Activated CD4-positive, alpha-beta T cell treated with anti-CD3 and anti-CD28 coated beads for 4 hours (primary cell): ENCODE measurements around the gene APC2.
"Not testable (repeated sequence)": the region's sequence is repeated elsewhere in the genome, so short reads cannot be mapped to it uniquely, and the experiment has no call there.

Source experiments
- DNase-seq, 2 donors: peaks; one replicate each; pipeline ENCODE4 v3.0.0-alpha.2; 2020

Gene APC2

GRCh38 chr19:1514295-1514661, 64.4 kb downstream of the APC2 start:
- DNase-seq = no peak

- no peak for DNase-seq
Observed at GRCh38 chr19:1514986-1515721, 65.2 kb downstream of the APC2 start.

- no peak for DNase-seq
Observed at GRCh38 chr19:1516395-1516753, 66.5 kb downstream of the APC2 start.

DNA sequence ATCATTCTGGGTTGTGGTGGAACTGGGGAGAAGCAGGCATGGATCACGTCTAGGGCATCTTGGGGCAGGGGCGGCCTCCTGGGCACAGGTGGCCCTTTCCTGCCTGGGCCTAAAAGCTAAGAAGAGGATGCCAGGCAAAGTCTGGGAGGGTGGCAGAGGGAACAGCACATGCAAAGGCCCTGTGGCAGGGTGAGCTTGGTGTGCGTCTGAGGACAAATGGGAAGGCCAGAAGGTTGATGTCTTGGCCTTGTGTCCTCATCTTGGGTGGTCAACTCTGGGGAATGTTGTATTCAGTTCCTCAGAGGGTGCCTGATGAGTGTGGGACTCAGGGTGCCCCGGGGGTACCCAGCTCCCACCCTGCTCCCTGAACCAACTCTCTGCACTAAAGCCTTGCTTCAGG, 68.5 kb downstream of the APC2 start:
- DNase-seq = no peak

- DNase-seq = not testable (repeated sequence)
Observed at GRCh38 chr19:1519802-1520201, 69.9 kb downstream of the APC2 start.

GRCh38 chr19:1520203-1520780, 70.4 kb downstream of the APC2 start:
- no peak for DNase-seq

- no peak for DNase-seq
Observed at GRCh38 chr19:1521636-1522035, 71.7 kb downstream of the APC2 start.

DNA sequence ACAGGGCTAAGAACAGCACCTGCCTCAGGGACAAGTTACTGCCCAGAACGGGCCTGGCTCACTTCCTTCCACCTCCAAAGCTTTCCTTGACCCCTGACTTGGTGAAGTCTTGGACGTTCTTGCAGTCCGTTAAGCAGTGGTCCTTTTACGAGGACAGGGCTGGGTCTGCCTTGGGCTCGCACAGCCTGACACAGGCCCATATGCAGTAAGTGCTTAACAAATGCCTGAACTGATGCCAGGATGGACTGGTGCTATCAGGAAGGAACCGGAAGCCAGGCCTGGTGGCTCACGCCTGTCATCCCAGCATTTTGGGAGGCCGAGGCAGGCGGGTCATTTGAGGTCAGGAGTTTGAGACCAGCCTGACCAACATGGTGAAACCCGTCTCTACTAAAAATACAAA, 72.1 kb downstream of the APC2 start:
- DNase-seq = no peak

DNA sequence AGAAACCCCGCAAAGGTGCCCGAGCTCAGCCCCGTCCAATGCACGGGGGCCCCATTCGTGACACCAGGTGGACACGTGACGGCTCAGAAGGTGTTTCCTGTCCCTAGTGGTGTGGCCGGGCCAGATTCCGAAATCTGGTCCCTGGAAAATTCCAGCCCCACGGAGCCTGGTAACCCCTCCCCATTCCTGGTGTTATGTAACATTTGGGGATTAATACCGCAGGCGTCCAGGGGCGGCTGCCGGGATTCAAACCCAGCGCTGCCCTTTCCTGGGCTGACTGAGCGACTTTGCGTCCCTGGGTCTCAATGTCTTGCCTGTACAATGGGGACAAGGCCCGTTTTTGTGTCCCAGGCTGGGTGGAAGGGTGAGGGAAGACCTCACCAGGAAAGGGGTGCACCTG, 72.9 kb downstream of the APC2 start:
- DNase-seq = no peak
